ENCODE measurements around the gene TOMM34. TPM values are rescaled to one million over a fixed set of nuclear protein-coding genes. Genes with fewer than 3 reads are reported as not detected.

TOMM34 gene
- polyA plus RNA-seq, 1 experiment, result 31.8 TPM

GRCh38 chr20:44961011-44961869 lies 1.0 kb upstream of the TOMM34 start:
- DNase-seq (ENCODE audit: low read depth, low spot score), result no peak
- no peaks in the 10 kb centered on the region for H3K27me3 ChIP-seq (ENCODE audit: control insufficient read depth, insufficient read depth, low read length)
- TF ChIP-seq, protein P1, sequence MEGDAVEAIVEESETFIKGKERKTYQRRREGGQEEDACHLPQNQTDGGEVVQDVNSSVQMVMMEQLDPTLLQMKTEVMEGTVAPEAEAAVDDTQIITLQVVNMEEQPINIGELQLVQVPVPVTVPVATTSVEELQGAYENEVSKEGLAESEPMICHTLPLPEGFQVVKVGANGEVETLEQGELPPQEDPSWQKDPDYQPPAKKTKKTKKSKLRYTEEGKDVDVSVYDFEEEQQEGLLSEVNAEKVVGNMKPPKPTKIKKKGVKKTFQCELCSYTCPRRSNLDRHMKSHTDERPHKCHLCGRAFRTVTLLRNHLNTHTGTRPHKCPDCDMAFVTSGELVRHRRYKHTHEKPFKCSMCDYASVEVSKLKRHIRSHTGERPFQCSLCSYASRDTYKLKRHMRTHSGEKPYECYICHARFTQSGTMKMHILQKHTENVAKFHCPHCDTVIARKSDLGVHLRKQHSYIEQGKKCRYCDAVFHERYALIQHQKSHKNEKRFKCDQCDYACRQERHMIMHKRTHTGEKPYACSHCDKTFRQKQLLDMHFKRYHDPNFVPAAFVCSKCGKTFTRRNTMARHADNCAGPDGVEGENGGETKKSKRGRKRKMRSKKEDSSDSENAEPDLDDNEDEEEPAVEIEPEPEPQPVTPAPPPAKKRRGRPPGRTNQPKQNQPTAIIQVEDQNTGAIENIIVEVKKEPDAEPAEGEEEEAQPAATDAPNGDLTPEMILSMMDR (IDR thresholded peaks at IDR 0.05; ENCODE audit: low read depth, low read length), result no peak
- H3K9me3 ChIP-seq (ENCODE audit: control insufficient read depth, insufficient read depth, low read length), result no peaks in the 10 kb centered on the region
- H3K4me3 ChIP-seq (ENCODE audit: low read depth, low read length), result no peak overlapping the region
- ChIA-PET POLR2A (no interaction called here), CTCF (interaction anchor here (0.9 to 1.4 kb wide), 5 partner anchors 9 to 350 kb away, joined by 3 to 5 read pairs (median 3); no protein-coding TSS in a partner anchor)
- no peak overlapping the region for H3K27ac ChIP-seq (ENCODE audit: low read depth, low read length)

GRCh38 chr20:44959638-44960102 lies 527 bp downstream of the TOMM34 start:
- peak overlapping the region; percentile 69 for H3K27ac ChIP-seq (ENCODE audit: low read depth, low read length)
- no peak for DNase-seq (ENCODE audit: low read depth, low spot score)
- POLR2A ChIA-PET, result interaction anchor here (1.4 kb wide), 1 partner anchor 50 kb away, joined by 3 read pairs; the partner anchor contains the start of gene PABPC1L
- TF ChIP-seq, protein P1 (IDR thresholded peaks at IDR 0.05; ENCODE audit: low read depth, low read length), result no peak
- CTCF ChIA-PET, result interaction anchor here (1.3 to 1.7 kb wide), 3 partner anchors 332 to 811 kb away, joined by 3 to 5 read pairs (median 4); no protein-coding TSS in a partner anchor
- no peaks in the 10 kb centered on the region for H3K27me3 ChIP-seq (ENCODE audit: control insufficient read depth, insufficient read depth, low read length)
- H3K4me3 ChIP-seq (ENCODE audit: low read depth, low read length), result peak overlapping the region; percentile 78
- H3K9me3 ChIP-seq (ENCODE audit: control insufficient read depth, insufficient read depth, low read length), result no peaks in the 10 kb centered on the region

GRCh38 chr20:44959082-44959637 lies 1.0 kb downstream of the TOMM34 start:
- Histone ChIP-seq H3K9me3 (ENCODE audit: control insufficient read depth, insufficient read depth, low read length) (no peaks in the 10 kb centered on the region), H3K4me3 (ENCODE audit: low read depth, low read length) (peak overlapping the region; percentile 78), H3K27me3 (ENCODE audit: control insufficient read depth, insufficient read depth, low read length) (no peaks in the 10 kb centered on the region), H3K27ac (ENCODE audit: low read depth, low read length) (no peak overlapping the region)
- TF ChIP-seq, protein P1 (IDR thresholded peaks at IDR 0.05; ENCODE audit: low read depth, low read length), result no peak
- ChIA-PET CTCF (interaction anchor here (1.3 to 1.7 kb wide), 2 partner anchors 335 to 812 kb away, joined by 3 to 4 read pairs; no protein-coding TSS in a partner anchor), POLR2A (interaction anchor here (1.4 kb wide), 1 partner anchor 49 kb away, joined by 3 read pairs; the partner anchor contains the start of gene PABPC1L)
- DNase-seq (ENCODE audit: low read depth, low spot score), result no peak

DNA sequence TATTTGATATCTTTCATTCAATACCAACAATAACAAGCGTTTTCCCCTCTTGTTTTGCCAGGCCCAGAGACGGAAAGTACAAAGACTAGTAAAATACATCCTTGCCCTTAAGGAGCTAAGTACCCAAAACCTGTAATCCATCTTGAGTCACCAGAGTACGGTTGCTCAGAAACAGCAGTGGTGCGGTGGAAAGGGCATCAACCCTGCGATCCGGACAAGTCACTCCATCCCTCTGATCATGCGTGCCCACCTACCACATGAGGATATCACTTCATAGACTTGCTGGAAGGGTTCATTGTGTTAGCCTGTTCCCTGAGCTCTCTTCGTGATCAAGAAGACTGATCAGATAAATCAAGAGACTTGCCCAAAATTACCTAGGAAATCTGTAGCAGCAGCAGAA lies 1.9 kb downstream of the TOMM34 start:
- no peak for DNase-seq (ENCODE audit: low read depth, low spot score)
- TF ChIP-seq, protein P1 (IDR thresholded peaks at IDR 0.05; ENCODE audit: low read depth, low read length), result no peak
- H3K27ac ChIP-seq (ENCODE audit: low read depth, low read length), result no peak overlapping the region
- POLR2A ChIA-PET, result no interaction called here
- CTCF ChIA-PET, result interaction anchor here (0.7 to 2.6 kb wide), 5 partner anchors 10 to 408 kb away, joined by 3 to 11 read pairs (median 5); no protein-coding TSS in a partner anchor
- H3K27me3 ChIP-seq (ENCODE audit: control insufficient read depth, insufficient read depth, low read length), result no peaks in the 10 kb centered on the region
- H3K9me3 ChIP-seq (ENCODE audit: control insufficient read depth, insufficient read depth, low read length), result no peaks in the 10 kb centered on the region
- H3K4me3 ChIP-seq (ENCODE audit: low read depth, low read length), result peak overlapping the region; percentile 78

Measured in AG04450 (cell line).